Endothelial cell of umbilical vein (primary cell): ENCODE results near the gene TTYH3. TPM values are rescaled to one million over a fixed set of nuclear protein-coding genes. Genes with fewer than 3 reads are reported as not detected.

ENCODE experiments used
- BruUV-seq: library from RNA; stranded (reverse); fragments of 400-500 nt; replicated peaks from 2 replicates; lab custom pipeline; 2021; lab: Mats Ljungman, UMichigan
- CTCF ChIA-PET: fragments of 300-600, 350-600 bp; sonication (Branson Sonifier 250); formaldehyde crosslinking; loops from one replicate; lab custom pipeline; 2021; ENCODE audit warnings: antibody characterized with exemption, inconsistent platforms; lab: Charles Lee
- POLR2A ChIA-PET: fragments of 300-600, 350-600 bp; sonication (Branson Sonifier 250); formaldehyde crosslinking; loops from one replicate; lab custom pipeline; 2021; ENCODE audit warnings: antibody characterized with exemption, inconsistent platforms; lab: Charles Lee
- DNase-seq: peaks from one replicate; pipeline ENCODE4 v3.0.0-alpha.2; 2011; ENCODE audit warnings: low read depth, low spot score
- FAIRE-seq: peaks from 2 replicates; lab custom pipeline; 2011; peaks lifted over from hg19 to GRCh38; lab: Jason Lieb, UNC
- H2AFZ ChIP-seq: 2 replicates; pipeline ENCODE4 v1.6.0; 2012; ENCODE audit warnings: low read depth, low read length, control low read depth, inconsistent platforms
- H3K27ac ChIP-seq: 2 replicates; pipeline ENCODE4 v1.5.1; 2011; ENCODE audit warnings: low read depth, mild to moderate bottlenecking, control low read depth, low read length, moderate library complexity; ENCODE audit not compliant: insufficient read depth
- H3K27me3 ChIP-seq, 2 experiments: 2 replicates each; pipeline versions ENCODE4 v1.6.0 to v1.6.1; 2011; ENCODE audit warnings: low read length in 2 of 2, mixed read lengths in 1 of 2; ENCODE audit not compliant: control insufficient read depth in 2 of 2, insufficient read depth in 2 of 2
- H3K36me3 ChIP-seq, 2 experiments: 2 replicates in 1 of 2; 3 replicates in 1 of 2; pipeline ENCODE4 v1.5.1; 2011; ENCODE audit warnings: low read length in 2 of 2, mild to moderate bottlenecking in 1 of 2, moderate library complexity in 1 of 2; ENCODE audit not compliant: control insufficient read depth in 2 of 2, insufficient read depth in 2 of 2; ENCODE audit errors: extremely low read depth in 1 of 2
- H3K4me1 ChIP-seq: 3 replicates; pipeline ENCODE4 v1.5.1; 2011; ENCODE audit warnings: mild to moderate bottlenecking, low read length; ENCODE audit not compliant: control insufficient read depth, insufficient read depth; ENCODE audit errors: extremely low read depth
- H3K4me2 ChIP-seq: 2 replicates; pipeline ENCODE4 v1.6.1; 2011; ENCODE audit warnings: low read length, control low read depth, mixed read lengths; ENCODE audit not compliant: insufficient read depth
- H3K4me3 ChIP-seq, 3 experiments: fragments of 200-600 bp in 1 of 3; sonication (generic), shearing (Covaris generic) in 1 of 3; replicated peaks in 1 of 3; 2 replicates each; pipeline ENCODE4 v1.5.1; 2011 to 2016; ENCODE audit warnings: control low read depth in 3 of 3, low read length in 3 of 3, mild to moderate bottlenecking in 2 of 3, inconsistent platforms in 1 of 3, low read depth in 1 of 3, moderate library complexity in 1 of 3; ENCODE audit not compliant: insufficient read depth in 1 of 3
- H3K79me2 ChIP-seq: 2 replicates; pipeline ENCODE4 v1.6.0; 2012; ENCODE audit warnings: low read length, inconsistent platforms; ENCODE audit not compliant: control insufficient read depth, insufficient read depth
- H3K9ac ChIP-seq: replicated peaks from 2 replicates; pipeline ENCODE3; 2011; ENCODE audit warnings: low read length, control low read depth; ENCODE audit not compliant: insufficient read depth; ENCODE audit errors: extremely low read depth
- H3K9me1 ChIP-seq: replicated peaks from 3 replicates; pipeline ENCODE4 v1.6.0; 2011; ENCODE audit warnings: mild to moderate bottlenecking, low read length; ENCODE audit not compliant: control insufficient read depth, insufficient read depth; ENCODE audit errors: extremely low read depth
- H3K9me3 ChIP-seq: replicated peaks from 2 replicates; pipeline ENCODE4 v1.5.1; 2012; ENCODE audit warnings: low read length, inconsistent platforms; ENCODE audit not compliant: control insufficient read depth, insufficient read depth
- H4K20me1 ChIP-seq: replicated peaks from 2 replicates; pipeline ENCODE3; 2011; ENCODE audit warnings: mild to moderate bottlenecking, low read length; ENCODE audit not compliant: control insufficient read depth, insufficient read depth; ENCODE audit errors: extremely low read depth
- EZH2 ChIP-seq: IDR thresholded peaks from 2 replicates; pipeline ENCODE4 v1.6.1; 2012; ENCODE audit warnings: borderline replicate concordance, low read depth, mild to moderate bottlenecking, moderate library complexity, low read length, inconsistent platforms; ENCODE audit not compliant: severe bottlenecking
- FOS ChIP-seq: IDR thresholded peaks from 2 replicates; pipeline ENCODE4 v1.6.1; 2011; ENCODE audit warnings: mild to moderate bottlenecking, low read length, moderate library complexity, borderline replicate concordance; ENCODE audit not compliant: insufficient read depth
- GATA2 ChIP-seq: IDR thresholded peaks from 2 replicates; pipeline ENCODE4 v1.7.0; 2011; ENCODE audit warnings: low read depth, mild to moderate bottlenecking, moderate library complexity, mixed read lengths, low read length; ENCODE audit not compliant: insufficient read length, insufficient read depth
- JUN ChIP-seq: IDR thresholded peaks from 2 replicates; pipeline ENCODE4 v1.6.1; 2011; ENCODE audit warnings: borderline replicate concordance, low read depth; ENCODE audit not compliant: insufficient read length, insufficient read depth
- MAX ChIP-seq: IDR thresholded peaks from 2 replicates; pipeline ENCODE4 v1.6.1; 2011; ENCODE audit not compliant: insufficient read depth, insufficient read length
- MYC ChIP-seq: IDR thresholded peaks from one replicate; pipeline ENCODE4 v1.6.1; 2011; ENCODE audit warnings: mild to moderate bottlenecking, low read depth, low read length
- POLR2A ChIP-seq: IDR thresholded peaks from 2 replicates; pipeline ENCODE4 v1.6.1; 2012; ENCODE audit warnings: low read depth, mild to moderate bottlenecking, control low read depth, low read length
- POLR2AphosphoS5 ChIP-seq: IDR thresholded peaks from 2 replicates; pipeline ENCODE4 v1.6.1; 2012; ENCODE audit warnings: low read depth, mild to moderate bottlenecking, control low read depth, low read length, moderate library complexity; ENCODE audit not compliant: insufficient read depth
- dilution Hi-C: fragments of 300-500 bp; cut with MboI; formaldehyde crosslinking; loops from one replicate; pipeline ENCODE4 v1.15.0; 2019; ENCODE audit warnings: low sequenced_read_pairs; ENCODE audit not compliant: extremely low pct_ligation_motif_present
- intact Hi-C: fragments of 100-400 bp; cut with micrococcal nuclease; formaldehyde crosslinking; loops from one replicate; pipeline ENCODE4 v1.10.0; 2022
- polyA plus RNA-seq, 4 experiments: library from polyadenylated mRNA; depleted of rRNA in 3 of 4; stranded (reverse) in 3 of 4; unstranded in 1 of 4; fragments of >200 nt; gene quantifications; 2 replicates each; pipeline versions ENCODE4 v1.2.1 to v1.2.3, GENCODE V29; 2011 to 2012; ENCODE audit warnings: missing spikeins in 1 of 4
- total RNA-seq: library from RNA; stranded (reverse); gene quantifications from 2 replicates; pipeline ENCODE4 v1.2.3, GENCODE V29; 2021
- TF ChIP-seq, protein P1 (sequence below), 2 donors: IDR thresholded peaks; 1 replicate in 1 of 2; 2 replicates in 1 of 2; pipeline ENCODE4 v1.5.1; 2011; ENCODE audit warnings: low read length in 2 of 2, mild to moderate bottlenecking in 2 of 2, moderate library complexity in 2 of 2, control low read depth in 1 of 2, inconsistent platforms in 1 of 2, low read depth in 1 of 2; ENCODE audit not compliant: insufficient read depth in 1 of 2; ENCODE audit errors: extremely low read depth in 1 of 2

The TTYH3 gene
- total and polyA plus RNA-seq, 2 donors (not counting 3 experiments of a cell fraction or from before 2014, with no cell fraction given): 143 to 280 TPM

GRCh38 chr7:2611922-2612321 is 19.9 kb upstream of the TTYH3 start:
- DNase-seq (no peak), FAIRE-seq (no peak)
- dilution Hi-C loops (no loop called here), intact Hi-C loops (no loop called here)
- Histone ChIP-seq H3K27me3 (no peaks in the 10 kb centered on the region), H3K4me3 (no peak overlapping the region), H3K27ac (no peak overlapping the region), H3K4me2 (no peak overlapping the region), H3K9me3 (no peaks in the 10 kb centered on the region), H3K36me3 (no peaks in the 10 kb centered on the region), H3K4me1 (peaks cover 9% of the 10 kb centered on the region), H2AFZ (no peak overlapping the region), H4K20me1 (no peaks in the 10 kb centered on the region), H3K9ac (no peak overlapping the region), H3K9me1 (no peaks in the 10 kb centered on the region), H3K79me2 (no peaks in the 10 kb centered on the region)
- CTCF ChIA-PET: interaction anchor here (1.0 to 2.0 kb wide), 3 partner anchors 9 to 48 kb away, joined by 3 to 6 read pairs (median 4); no protein-coding TSS in a partner anchor
- POLR2A ChIA-PET: no interaction called here
- TF ChIP-seq JUN: no peak
- TF ChIP-seq FOS: no peak
- no peak for TF ChIP-seq POLR2A
- no peak for TF ChIP-seq POLR2AphosphoS5
- TF ChIP-seq, protein P1, sequence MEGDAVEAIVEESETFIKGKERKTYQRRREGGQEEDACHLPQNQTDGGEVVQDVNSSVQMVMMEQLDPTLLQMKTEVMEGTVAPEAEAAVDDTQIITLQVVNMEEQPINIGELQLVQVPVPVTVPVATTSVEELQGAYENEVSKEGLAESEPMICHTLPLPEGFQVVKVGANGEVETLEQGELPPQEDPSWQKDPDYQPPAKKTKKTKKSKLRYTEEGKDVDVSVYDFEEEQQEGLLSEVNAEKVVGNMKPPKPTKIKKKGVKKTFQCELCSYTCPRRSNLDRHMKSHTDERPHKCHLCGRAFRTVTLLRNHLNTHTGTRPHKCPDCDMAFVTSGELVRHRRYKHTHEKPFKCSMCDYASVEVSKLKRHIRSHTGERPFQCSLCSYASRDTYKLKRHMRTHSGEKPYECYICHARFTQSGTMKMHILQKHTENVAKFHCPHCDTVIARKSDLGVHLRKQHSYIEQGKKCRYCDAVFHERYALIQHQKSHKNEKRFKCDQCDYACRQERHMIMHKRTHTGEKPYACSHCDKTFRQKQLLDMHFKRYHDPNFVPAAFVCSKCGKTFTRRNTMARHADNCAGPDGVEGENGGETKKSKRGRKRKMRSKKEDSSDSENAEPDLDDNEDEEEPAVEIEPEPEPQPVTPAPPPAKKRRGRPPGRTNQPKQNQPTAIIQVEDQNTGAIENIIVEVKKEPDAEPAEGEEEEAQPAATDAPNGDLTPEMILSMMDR (IDR thresholded peaks at IDR 0.05; ENCODE audit: extremely low read depth in 1 of 2, insufficient read depth in 1 of 2, low read depth in 1 of 2, low read length in 2 of 2): no peak
- no peak for TF ChIP-seq MYC
- no peak for TF ChIP-seq GATA2
- TF ChIP-seq EZH2: no peak
- TF ChIP-seq MAX: no peak
- no TSS peak for BruUV-seq
